Esophagus muscularis mucosa (tissue), 3 donors: ENCODE data around the gene ESYT2.

Experiments used
- EP300 ChIP-seq: sonication (generic); formaldehyde crosslinking; IDR thresholded peaks from one replicate; pipeline ENCODE4 v1.6.1; 2017; ENCODE audit warnings: antibody characterized with exemption
- TF ChIP-seq, protein P1 (sequence below), 3 experiments: fragments of 200-600 bp in 2 of 3; fragments of 450-650 bp in 1 of 3; sonication (generic) in 2 of 3; IDR thresholded peaks; one replicate each; pipeline ENCODE4 v1.5.1; 2017 to 2019; ENCODE audit warnings: antibody characterized with exemption in 3 of 3, mild to moderate bottlenecking in 2 of 3, moderate library complexity in 1 of 3

DNA sequence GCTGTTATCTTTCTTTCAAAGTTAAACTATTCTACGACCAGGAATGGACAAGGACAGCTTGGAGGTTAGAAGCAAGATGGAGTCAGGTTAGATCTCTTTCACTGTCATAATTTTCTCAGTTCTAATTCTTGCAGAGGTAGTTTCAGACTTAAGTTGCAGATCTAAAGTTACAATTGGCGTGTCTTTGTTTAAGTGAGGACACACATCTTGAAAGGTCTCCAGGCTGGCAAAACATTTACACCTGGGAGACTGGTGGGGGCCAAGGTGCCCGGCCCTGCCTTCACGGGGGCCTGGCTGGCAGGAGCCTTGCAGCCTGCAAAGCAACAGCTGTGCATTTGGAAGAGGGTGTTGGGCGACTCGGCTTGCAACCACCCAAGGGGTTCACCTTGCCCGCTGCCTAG lies 25.4 kb upstream of the ESYT2 start:
- TF ChIP-seq, protein P1, sequence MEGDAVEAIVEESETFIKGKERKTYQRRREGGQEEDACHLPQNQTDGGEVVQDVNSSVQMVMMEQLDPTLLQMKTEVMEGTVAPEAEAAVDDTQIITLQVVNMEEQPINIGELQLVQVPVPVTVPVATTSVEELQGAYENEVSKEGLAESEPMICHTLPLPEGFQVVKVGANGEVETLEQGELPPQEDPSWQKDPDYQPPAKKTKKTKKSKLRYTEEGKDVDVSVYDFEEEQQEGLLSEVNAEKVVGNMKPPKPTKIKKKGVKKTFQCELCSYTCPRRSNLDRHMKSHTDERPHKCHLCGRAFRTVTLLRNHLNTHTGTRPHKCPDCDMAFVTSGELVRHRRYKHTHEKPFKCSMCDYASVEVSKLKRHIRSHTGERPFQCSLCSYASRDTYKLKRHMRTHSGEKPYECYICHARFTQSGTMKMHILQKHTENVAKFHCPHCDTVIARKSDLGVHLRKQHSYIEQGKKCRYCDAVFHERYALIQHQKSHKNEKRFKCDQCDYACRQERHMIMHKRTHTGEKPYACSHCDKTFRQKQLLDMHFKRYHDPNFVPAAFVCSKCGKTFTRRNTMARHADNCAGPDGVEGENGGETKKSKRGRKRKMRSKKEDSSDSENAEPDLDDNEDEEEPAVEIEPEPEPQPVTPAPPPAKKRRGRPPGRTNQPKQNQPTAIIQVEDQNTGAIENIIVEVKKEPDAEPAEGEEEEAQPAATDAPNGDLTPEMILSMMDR (IDR thresholded peaks at IDR 0.05): no peak
- no peak for TF ChIP-seq EP300
